Astrocyte (in vitro differentiated cells and primary cell): Measurements from ENCODE around the gene TP73. TPM values are rescaled to one million over a fixed set of nuclear protein-coding genes. Genes with fewer than 3 reads are reported as not detected.

Experiments
- DNase-seq: peaks from one replicate; pipeline ENCODE4 v3.0.0-alpha.2; 2010; ENCODE audit warnings: low read depth
- FAIRE-seq: peaks from 2 replicates; lab custom pipeline; 2011; peaks lifted over from hg19 to GRCh38; lab: Jason Lieb, UNC
- H2AFZ ChIP-seq: 2 replicates; pipeline ENCODE4 v1.6.0; 2012; ENCODE audit warnings: low read depth, low read length, inconsistent platforms
- H3K27ac ChIP-seq: 2 replicates; pipeline ENCODE4 v1.5.1; 2011; ENCODE audit warnings: low read depth, low read length, inconsistent platforms
- H3K27me3 ChIP-seq: 2 replicates; pipeline ENCODE4 v1.6.0; 2011; ENCODE audit warnings: low read length, inconsistent platforms; ENCODE audit not compliant: insufficient read depth
- H3K36me3 ChIP-seq: 2 replicates; pipeline ENCODE4 v1.5.1; 2011; ENCODE audit warnings: low read length, inconsistent platforms; ENCODE audit not compliant: insufficient read depth
- H3K4me1 ChIP-seq: 2 replicates; pipeline ENCODE4 v1.5.1; 2011; ENCODE audit warnings: low read length, inconsistent platforms; ENCODE audit not compliant: insufficient read depth
- H3K4me2 ChIP-seq: 2 replicates; pipeline ENCODE4 v1.6.0; 2012; ENCODE audit warnings: low read length, inconsistent platforms
- H3K4me3 ChIP-seq: 2 replicates; pipeline ENCODE4 v1.5.1; 2011; ENCODE audit warnings: low read depth, mild to moderate bottlenecking, low read length, inconsistent platforms; ENCODE audit not compliant: insufficient read depth
- H3K79me2 ChIP-seq: 2 replicates; pipeline ENCODE4 v1.6.0; 2012; ENCODE audit warnings: mild to moderate bottlenecking, low read length, inconsistent platforms; ENCODE audit not compliant: insufficient read depth
- H3K9ac ChIP-seq: 2 replicates; pipeline ENCODE4 v1.6.0; 2012; ENCODE audit warnings: mild to moderate bottlenecking, low read length, inconsistent platforms
- H3K9me3 ChIP-seq: 2 replicates; pipeline ENCODE4 v1.5.1; 2012; ENCODE audit warnings: low read depth, mild to moderate bottlenecking, low read length, inconsistent platforms; ENCODE audit not compliant: insufficient read depth
- H4K20me1 ChIP-seq: 2 replicates; pipeline ENCODE4 v1.6.0; 2012; ENCODE audit warnings: low read length, inconsistent platforms; ENCODE audit not compliant: insufficient read depth
- H3K27ac Mint-ChIP-seq: one replicate; pipeline ENCODE4 v1.8.0; 2021; ENCODE audit warnings: mild to moderate bottlenecking, mixed read lengths; ENCODE audit not compliant: unreplicated experiment
- H3K27me3 Mint-ChIP-seq: one replicate; pipeline ENCODE4 v1.8.0; 2021; ENCODE audit warnings: low read depth, mixed read lengths; ENCODE audit not compliant: unreplicated experiment
- H3K36me3 Mint-ChIP-seq: one replicate; pipeline ENCODE4 v1.8.0; 2021; ENCODE audit warnings: low read depth, mixed read lengths; ENCODE audit not compliant: unreplicated experiment
- H3K4me1 Mint-ChIP-seq: one replicate; pipeline ENCODE4 v1.8.0; 2021; ENCODE audit warnings: low read depth, mixed read lengths; ENCODE audit not compliant: unreplicated experiment
- H3K4me3 Mint-ChIP-seq: one replicate; pipeline ENCODE4 v1.8.0; 2021; ENCODE audit warnings: mild to moderate bottlenecking, moderate library complexity, mixed read lengths; ENCODE audit not compliant: unreplicated experiment
- H3K9me3 Mint-ChIP-seq: one replicate; pipeline ENCODE4 v1.8.0; 2021; ENCODE audit warnings: mild to moderate bottlenecking, mixed read lengths; ENCODE audit not compliant: unreplicated experiment
- EZH2 ChIP-seq: IDR thresholded peaks from 2 replicates; pipeline ENCODE4 v1.6.1; 2012; ENCODE audit warnings: mild to moderate bottlenecking, low read length, inconsistent platforms; ENCODE audit not compliant: insufficient read depth
- total RNA-seq: library from RNA; stranded (reverse); gene quantifications from 2 replicates; pipeline ENCODE4 v1.2.1, GENCODE V29; 2021
- TF ChIP-seq, protein P1 (sequence below): IDR thresholded peaks from 2 replicates; pipeline ENCODE4 v1.5.1; 2011; ENCODE audit warnings: low read depth, mild to moderate bottlenecking, inconsistent platforms, low read length, moderate library complexity; ENCODE audit not compliant: insufficient read depth

Gene TP73
- total RNA-seq, 1 donor from 2014 or later, result 0.18 TPM

DNA sequence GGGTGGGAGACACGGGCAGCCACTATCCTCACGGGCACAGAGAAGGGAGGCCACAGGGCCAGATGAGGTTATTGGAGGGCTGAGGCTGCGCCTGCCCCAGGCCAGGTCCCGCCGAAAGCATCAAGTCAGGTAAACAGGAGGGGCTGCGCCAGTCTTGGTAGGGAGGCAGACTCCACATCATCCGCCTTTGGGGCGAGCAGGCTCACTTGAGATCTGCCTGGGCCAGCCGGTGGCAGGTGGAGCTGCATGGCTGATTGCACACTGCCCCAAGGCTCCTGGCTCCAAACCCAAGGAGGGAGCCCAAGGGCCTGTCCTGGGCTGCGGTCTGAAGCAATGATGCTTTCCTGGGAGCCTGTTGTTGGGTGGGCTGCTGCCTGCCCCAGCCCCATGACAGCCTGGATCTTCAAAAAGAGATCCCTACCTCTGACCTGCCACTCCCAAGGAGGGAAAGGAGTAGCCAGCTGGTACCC, 124.8 kb downstream of the TP73 start:
- Mint-ChIP-seq H3K9me3 (no peaks in the 10 kb centered on the region), H3K27me3 (no peaks in the 10 kb centered on the region), H3K4me3 (no peak overlapping the region), H3K4me1 (peaks cover 6% of the 10 kb centered on the region), H3K27ac (no peak overlapping the region), H3K36me3 (peaks cover 8% of the 10 kb centered on the region)
- no peak for TF ChIP-seq EZH2
- TF ChIP-seq, protein P1, sequence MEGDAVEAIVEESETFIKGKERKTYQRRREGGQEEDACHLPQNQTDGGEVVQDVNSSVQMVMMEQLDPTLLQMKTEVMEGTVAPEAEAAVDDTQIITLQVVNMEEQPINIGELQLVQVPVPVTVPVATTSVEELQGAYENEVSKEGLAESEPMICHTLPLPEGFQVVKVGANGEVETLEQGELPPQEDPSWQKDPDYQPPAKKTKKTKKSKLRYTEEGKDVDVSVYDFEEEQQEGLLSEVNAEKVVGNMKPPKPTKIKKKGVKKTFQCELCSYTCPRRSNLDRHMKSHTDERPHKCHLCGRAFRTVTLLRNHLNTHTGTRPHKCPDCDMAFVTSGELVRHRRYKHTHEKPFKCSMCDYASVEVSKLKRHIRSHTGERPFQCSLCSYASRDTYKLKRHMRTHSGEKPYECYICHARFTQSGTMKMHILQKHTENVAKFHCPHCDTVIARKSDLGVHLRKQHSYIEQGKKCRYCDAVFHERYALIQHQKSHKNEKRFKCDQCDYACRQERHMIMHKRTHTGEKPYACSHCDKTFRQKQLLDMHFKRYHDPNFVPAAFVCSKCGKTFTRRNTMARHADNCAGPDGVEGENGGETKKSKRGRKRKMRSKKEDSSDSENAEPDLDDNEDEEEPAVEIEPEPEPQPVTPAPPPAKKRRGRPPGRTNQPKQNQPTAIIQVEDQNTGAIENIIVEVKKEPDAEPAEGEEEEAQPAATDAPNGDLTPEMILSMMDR, result no peak
- peaks cover 7% of the 10 kb centered on the region for H4K20me1 ChIP-seq
- H3K27me3 ChIP-seq, result no peaks in the 10 kb centered on the region
- peaks cover 17% of the 10 kb centered on the region for H3K36me3 ChIP-seq
- no peak overlapping the region for H3K4me2 ChIP-seq
- H3K9me3 ChIP-seq, result no peaks in the 10 kb centered on the region
- DNase-seq (no peak), FAIRE-seq (no peak)
- H3K27ac ChIP-seq, result no peak overlapping the region
- peaks cover 12% of the 10 kb centered on the region for H3K4me1 ChIP-seq
- H3K4me3 ChIP-seq, result no peak overlapping the region
- no peak overlapping the region for H3K9ac ChIP-seq
- H3K79me2 ChIP-seq, result no peaks in the 10 kb centered on the region
- no peak overlapping the region for H2AFZ ChIP-seq

DNA sequence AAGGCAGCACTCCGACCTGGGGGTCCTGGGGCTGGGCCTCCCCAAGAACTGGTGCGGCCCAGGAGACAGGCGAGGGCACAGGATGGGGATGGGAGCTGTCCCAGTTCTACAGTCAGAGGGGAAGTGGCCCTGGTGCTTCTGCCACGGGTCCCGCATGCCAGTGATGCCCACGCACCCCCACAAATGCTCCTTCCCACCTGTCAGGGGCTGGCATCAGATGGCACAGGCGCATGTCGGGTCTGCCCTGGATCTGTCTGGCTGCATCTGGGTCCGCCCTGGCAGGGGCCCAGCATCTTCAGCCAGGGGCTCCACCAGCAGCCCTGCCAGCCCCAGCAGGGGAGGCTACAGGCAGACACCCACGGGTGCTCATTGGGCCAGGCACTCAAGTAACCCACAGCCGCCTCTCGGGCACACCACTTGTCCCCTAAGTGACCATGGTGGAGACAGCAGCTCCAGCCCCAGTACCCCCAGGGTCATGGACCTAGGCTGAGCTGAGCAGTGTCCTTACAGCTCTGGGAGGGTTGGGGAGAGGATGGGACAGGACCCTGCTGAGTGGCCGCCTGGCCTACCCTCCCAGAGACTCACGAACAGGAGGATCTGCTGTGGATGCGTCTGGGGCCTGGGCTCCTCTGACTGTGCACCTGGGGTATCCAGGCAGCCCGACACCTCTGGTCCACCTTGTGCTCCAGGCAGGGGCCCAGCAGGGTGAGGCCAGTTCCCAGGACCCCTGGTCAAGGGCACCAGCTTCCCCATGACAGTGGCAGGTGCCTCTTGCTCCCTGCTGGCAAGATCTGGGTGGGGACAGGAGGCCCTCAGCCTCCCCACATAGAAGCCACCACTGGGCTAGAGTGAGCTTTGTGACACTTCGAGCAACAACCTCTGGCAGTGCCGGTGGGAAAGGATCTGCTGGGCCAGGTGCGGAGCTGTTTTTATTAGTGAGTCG, 125.6 kb downstream of the TP73 start:
- no peak overlapping the region for H3K27ac Mint-ChIP-seq
- no peak overlapping the region for H3K4me3 Mint-ChIP-seq
- H3K9me3 Mint-ChIP-seq, result no peaks in the 10 kb centered on the region
- Histone ChIP-seq H3K27me3 (no peaks in the 10 kb centered on the region), H4K20me1 (peaks cover 7% of the 10 kb centered on the region), H3K4me3 (no peak overlapping the region), H3K27ac (no peak overlapping the region), H3K9me3 (no peaks in the 10 kb centered on the region), H3K4me1 (peaks cover 11% of the 10 kb centered on the region), H3K4me2 (no peak overlapping the region), H3K79me2 (no peaks in the 10 kb centered on the region), H3K36me3 (peaks cover 21% of the 10 kb centered on the region), H2AFZ (no peak overlapping the region), H3K9ac (no peak overlapping the region)
- H3K36me3 Mint-ChIP-seq, result peaks cover 8% of the 10 kb centered on the region
- no peak for DNase-seq
- TF ChIP-seq EZH2, result no peak
- TF ChIP-seq, protein P1, result no peak
- H3K4me1 Mint-ChIP-seq, result peaks cover 6% of the 10 kb centered on the region
- H3K27me3 Mint-ChIP-seq, result no peaks in the 10 kb centered on the region
- no peak for FAIRE-seq
